Colon (tissue), 2 donors: Measurements from ENCODE around the gene CAP2.

Source experiments
- FAIRE-seq: peaks from 2 replicates; lab custom pipeline; 2012; peaks lifted over from hg19 to GRCh38; lab: Jason Lieb, UNC
- donor health status: control.
- donor health status: control.

Gene CAP2

GRCh38 chr6:17474289-17474688 lies 80.9 kb downstream of the CAP2 start:
- FAIRE-seq, result no peak

- no peak for FAIRE-seq
Observed at GRCh38 chr6:17475606-17476244, 82.3 kb downstream of the CAP2 start.

GRCh38 chr6:17476511-17476910 lies 83.1 kb downstream of the CAP2 start:
- no peak for FAIRE-seq

- no peak for FAIRE-seq
Observed at GRCh38 chr6:17477356-17477755, 84.0 kb downstream of the CAP2 start.

GRCh38 chr6:17478223-17478907 lies 85.0 kb downstream of the CAP2 start:
- no peak for FAIRE-seq

GRCh38 chr6:17478946-17479345 lies 85.6 kb downstream of the CAP2 start:
- no peak for FAIRE-seq

GRCh38 chr6:17480476-17480875 lies 87.1 kb downstream of the CAP2 start:
- FAIRE-seq, result no peak

GRCh38 chr6:17482711-17483110 lies 89.3 kb downstream of the CAP2 start:
- FAIRE-seq, result no peak

GRCh38 chr6:17483391-17484016 lies 90.1 kb downstream of the CAP2 start:
- no peak for FAIRE-seq

- FAIRE-seq, result no peak
Observed at GRCh38 chr6:17484201-17484849, 90.9 kb downstream of the CAP2 start.

GRCh38 chr6:17485181-17485580 lies 91.8 kb downstream of the CAP2 start:
- no peak for FAIRE-seq

- no peak for FAIRE-seq
Observed at GRCh38 chr6:17485946-17486345, 92.6 kb downstream of the CAP2 start.

GRCh38 chr6:17486680-17487079 lies 93.3 kb downstream of the CAP2 start:
- FAIRE-seq, result no peak

- no peak for FAIRE-seq
Observed at GRCh38 chr6:17490724-17491123, 97.3 kb downstream of the CAP2 start.

GRCh38 chr6:17491416-17492142 lies 98.2 kb downstream of the CAP2 start:
- FAIRE-seq, result no peak

- no peak for FAIRE-seq
Observed at GRCh38 chr6:17492350-17492749, 99.0 kb downstream of the CAP2 start.

GRCh38 chr6:17493286-17493685 lies 99.9 kb downstream of the CAP2 start:
- FAIRE-seq, result no peak

- FAIRE-seq, result no peak
Observed at GRCh38 chr6:17494177-17494576, 100.8 kb downstream of the CAP2 start.

GRCh38 chr6:17494919-17495318 lies 101.5 kb downstream of the CAP2 start:
- no peak for FAIRE-seq

- FAIRE-seq, result no peak
Observed at GRCh38 chr6:17497535-17498095, 104.2 kb downstream of the CAP2 start.

GRCh38 chr6:17501442-17501841 lies 108.0 kb downstream of the CAP2 start:
- FAIRE-seq, result no peak
